Measurements from ENCODE around the gene SLC2A9.

DNA sequence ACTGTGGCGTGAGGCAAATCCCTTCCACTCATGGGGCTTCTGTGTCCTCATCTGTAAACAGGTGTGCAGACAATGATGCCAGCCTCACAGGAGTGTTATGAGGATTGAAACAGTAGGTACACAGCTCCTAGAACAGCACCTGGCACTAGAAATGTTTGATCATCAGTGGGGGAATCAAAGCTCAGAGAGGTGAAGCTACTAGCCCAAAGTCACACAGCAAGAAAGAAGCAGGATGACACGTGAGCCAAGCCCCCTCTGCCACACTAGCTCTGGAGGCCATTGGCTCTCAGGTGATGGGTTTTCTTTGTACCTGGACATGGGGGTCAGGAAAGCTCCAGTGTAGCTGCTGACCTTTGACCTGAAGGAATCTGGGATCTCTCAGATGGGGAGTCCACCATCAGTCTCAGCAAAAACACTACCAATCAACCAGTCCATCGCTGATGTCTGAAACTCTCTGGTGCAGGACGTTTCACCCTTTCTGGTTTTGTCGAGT, 13.4 kb upstream of the SLC2A9 start:
- TF ChIP-seq CEBPB (IDR thresholded peaks at IDR 0.05): no peak
- no peak for TF ChIP-seq CTCF (IDR thresholded peaks at IDR 0.05)
- TF ChIP-seq BCL3 (IDR thresholded peaks at IDR 0.05): no peak
- no peak for TF ChIP-seq POLR2A (IDR thresholded peaks at IDR 0.05; ENCODE audit: low read length)
- TF ChIP-seq JUN (IDR thresholded peaks at IDR 0.05): no peak
- no peak for TF ChIP-seq RAD21 (conservative IDR thresholded peaks at IDR 0.05 in 1 of 2, IDR thresholded peaks at IDR 0.05 in 1 of 2)
- TF ChIP-seq RFX5 (IDR thresholded peaks at IDR 0.05): no peak
- TF ChIP-seq MAZ (IDR thresholded peaks at IDR 0.05; ENCODE audit: borderline replicate concordance, low read depth, low read length): no peak
- TF ChIP-seq HDAC2 (IDR thresholded peaks at IDR 0.05): no peak
- TF ChIP-seq, protein P1, sequence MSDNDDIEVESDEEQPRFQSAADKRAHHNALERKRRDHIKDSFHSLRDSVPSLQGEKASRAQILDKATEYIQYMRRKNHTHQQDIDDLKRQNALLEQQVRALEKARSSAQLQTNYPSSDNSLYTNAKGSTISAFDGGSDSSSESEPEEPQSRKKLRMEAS (IDR thresholded peaks at IDR 0.05): no peak
- TF ChIP-seq EHMT2 (IDR thresholded peaks at IDR 0.05; ENCODE audit: low read depth): no peak
- TF ChIP-seq ELK1 (IDR thresholded peaks at IDR 0.05; ENCODE audit: low read depth, low read length): no peak

All from A549 (cell line).